HEK293 (cell line): Measurements from ENCODE around the gene GNA12.

Experiments
- CTCF ChIP-seq: fragments of 450-650 bp; formaldehyde crosslinking; IDR thresholded peaks from 2 replicates; pipeline ENCODE4 v1.5.1; 2016; ENCODE audit warnings: missing biosample characterization, missing genetic modification characterization
- ZFP69B ChIP-seq: fragments of 450-650 bp; formaldehyde crosslinking; IDR thresholded peaks from 2 replicates; pipeline ENCODE4 v1.5.1; 2016; ENCODE audit warnings: missing biosample characterization, missing genetic modification characterization

GRCh38 chr7:2708041-2708440 is 136.1 kb downstream of the GNA12 start:
- TF ChIP-seq CTCF: no peak
- no peak for TF ChIP-seq ZFP69B (tag by site-specific recombination)
